Measurements from ENCODE around the gene UPP1. TPM values are rescaled to one million over a fixed set of nuclear protein-coding genes. Genes with fewer than 3 reads are reported as not detected.

UPP1 gene
- total and polyA plus RNA-seq, 2 of the 4 experiments (the other 2 are of a cell fraction): 3.9 to 14.5 TPM

GRCh38 chr7:48098846-48099245 is 9.8 kb downstream of the UPP1 start:
- DNase-seq (no peak), ATAC-seq (ENCODE audit: low read depth) (no peak)
- Histone ChIP-seq H3K18ac (ENCODE audit: low read depth, low read length) (no peak overlapping the region), H4K20me1 (ENCODE audit: insufficient read depth, low read length) (no peaks in the 10 kb centered on the region), H2BK20ac (ENCODE audit: low read depth, low read length) (no peak overlapping the region), H3K4me3 (ENCODE audit: insufficient read depth, low read depth, low read length) (no peak overlapping the region), H2AFZ (replicated peaks; ENCODE audit: low read length, poor library complexity) (no peak overlapping the region), H4K8ac (ENCODE audit: low read depth in 2 of 2, low read length in 2 of 2) (no peak overlapping the region), H2BK5ac (ENCODE audit: low read depth, low read length, poor library complexity, severe bottlenecking) (no peak overlapping the region), H3K56ac (ENCODE audit: extremely low read depth, insufficient read depth, low read length) (no peak overlapping the region), H3K36me3 (ENCODE audit: control insufficient read depth, insufficient read depth, low read length) (peaks cover 31% of the 10 kb centered on the region), H2BK120ac (ENCODE audit: low read depth, low read length) (no peak overlapping the region), H3K79me1 (ENCODE audit: low read depth in 1 of 2, low read length in 2 of 2) (peaks cover 42 to 45% of the 10 kb centered on the region in 2 experiments), H3K4ac (ENCODE audit: low read depth, low read length) (0 out of 2 replicates have a peak overlapping the region, but pooled peaks have one; percentile 15), H2AK9ac (replicated peaks; ENCODE audit: low read depth, low read length, poor library complexity) (no peak overlapping the region), H3K9ac (ENCODE audit: low read depth, low read length) (no peak overlapping the region), H3K4me1 (ENCODE audit: control insufficient read depth, insufficient read depth, low read length) (peaks cover 18% of the 10 kb centered on the region), H3K27me3 (ENCODE audit: control insufficient read depth, insufficient read depth, low read length) (no peaks in the 10 kb centered on the region), H3K4me2 (ENCODE audit: low read depth, low read length) (no peak overlapping the region), H4K91ac (ENCODE audit: insufficient read depth, low read depth, low read length) (peak overlapping the region; percentile 16; the same call in 1 of the 2 replicates), H2AK5ac (ENCODE audit: low read depth, low read length) (peak overlapping the region; percentile 49; the same call in 1 of the 2 replicates), H4K5ac (ENCODE audit: low read depth, low read length) (no peak overlapping the region), H3K27ac (ENCODE audit: insufficient read depth, low read length) (no peak overlapping the region), H3K23ac (ENCODE audit: low read depth, low read length) (no peak overlapping the region), H3K9me1 (ENCODE audit: insufficient read depth, low read length) (peaks cover 19% of the 10 kb centered on the region), H2BK15ac (ENCODE audit: low read depth, low read length) (no peak overlapping the region), H3K14ac (replicated peaks; ENCODE audit: low read depth, low read length) (no peak overlapping the region), H3K9me3 (ENCODE audit: control insufficient read depth, insufficient read depth, low read length) (no peaks in the 10 kb centered on the region)
- intact Hi-C loops (cut with micrococcal nuclease): no loop called here
- dilution Hi-C loops (cut with HindIII; ENCODE audit: low sequenced_read_pairs, unreplicated experiment): no loop called here
- in situ Hi-C loops (cut with MboI; ENCODE audit: low sequenced_read_pairs): loop anchor here (10.0 kb wide), 1 partner anchor 114 kb away; no protein-coding TSS in a partner anchor
- TF ChIP-seq MAFK (IDR thresholded peaks at IDR 0.05; ENCODE audit: low read depth, low read length) (no peak), FOS (IDR thresholded peaks at IDR 0.05; ENCODE audit: low read depth, low read length) (no peak), SMC3 (IDR thresholded peaks at IDR 0.05; ENCODE audit: low read depth, low read length) (no peak), CTCF (conservative IDR thresholded peaks at IDR 0.05; ENCODE audit: low read depth, low read length) (no peak), MAZ (IDR thresholded peaks at IDR 0.05; ENCODE audit: borderline replicate concordance, low read depth, low read length) (no peak), RCOR1 (IDR thresholded peaks at IDR 0.05; ENCODE audit: insufficient replicate concordance, low read length) (no peak), MXI1 (IDR thresholded peaks at IDR 0.05; ENCODE audit: borderline replicate concordance, low read depth, low read length) (no peak), NFE2L2 (IDR thresholded peaks at IDR 0.05; ENCODE audit: low read depth, low read length) (no peak), CEBPB (IDR thresholded peaks at IDR 0.05; ENCODE audit: low read depth, low read length) (no peak), RFX5 (IDR thresholded peaks at IDR 0.05; ENCODE audit: low read depth, low read length) (no peak), BHLHE40 (IDR thresholded peaks at IDR 0.05; ENCODE audit: low read depth, low read length) (no peak), RAD21 (IDR thresholded peaks at IDR 0.05; ENCODE audit: low read length) (no peak), CHD1 (IDR thresholded peaks at IDR 0.05; ENCODE audit: low read depth, low read length) (no peak), POLR2A (IDR thresholded peaks at IDR 0.05; ENCODE audit: low read depth, low read length) (no peak)
- TF ChIP-seq, protein P1, sequence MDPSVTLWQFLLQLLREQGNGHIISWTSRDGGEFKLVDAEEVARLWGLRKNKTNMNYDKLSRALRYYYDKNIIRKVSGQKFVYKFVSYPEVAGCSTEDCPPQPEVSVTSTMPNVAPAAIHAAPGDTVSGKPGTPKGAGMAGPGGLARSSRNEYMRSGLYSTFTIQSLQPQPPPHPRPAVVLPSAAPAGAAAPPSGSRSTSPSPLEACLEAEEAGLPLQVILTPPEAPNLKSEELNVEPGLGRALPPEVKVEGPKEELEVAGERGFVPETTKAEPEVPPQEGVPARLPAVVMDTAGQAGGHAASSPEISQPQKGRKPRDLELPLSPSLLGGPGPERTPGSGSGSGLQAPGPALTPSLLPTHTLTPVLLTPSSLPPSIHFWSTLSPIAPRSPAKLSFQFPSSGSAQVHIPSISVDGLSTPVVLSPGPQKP (IDR thresholded peaks at IDR 0.05; ENCODE audit: borderline replicate concordance, low read depth, low read length): no peak
- TF ChIP-seq, protein P2, sequence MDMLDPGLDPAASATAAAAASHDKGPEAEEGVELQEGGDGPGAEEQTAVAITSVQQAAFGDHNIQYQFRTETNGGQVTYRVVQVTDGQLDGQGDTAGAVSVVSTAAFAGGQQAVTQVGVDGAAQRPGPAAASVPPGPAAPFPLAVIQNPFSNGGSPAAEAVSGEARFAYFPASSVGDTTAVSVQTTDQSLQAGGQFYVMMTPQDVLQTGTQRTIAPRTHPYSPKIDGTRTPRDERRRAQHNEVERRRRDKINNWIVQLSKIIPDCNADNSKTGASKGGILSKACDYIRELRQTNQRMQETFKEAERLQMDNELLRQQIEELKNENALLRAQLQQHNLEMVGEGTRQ (IDR thresholded peaks at IDR 0.05; ENCODE audit: low read depth, low read length): no peak
- no TSS peak for BruUV-seq (replicated peaks)
- ChIA-PET CTCF (no interaction called here), POLR2A (ENCODE audit: unreplicated experiment) (no interaction called here)
- no CpG with 5 or more reads among the region's 4 CpGs for WGBS, 2 experiments (ENCODE audit: extremely low coverage in 2 of 2, insufficient read length in 1 of 2)

Data from IMR-90 (cell line).